GM19023 (cell line): Measurements from ENCODE around the gene SEMA6B.

Experiments
- ATAC-seq: cut with Tn5 transposase; IDR thresholded peaks from one replicate; pipeline ENCODE4 v1.9.1; 2021; ENCODE audit warnings: mild to moderate bottlenecking, moderate library complexity; ENCODE audit not compliant: unreplicated experiment

The SEMA6B gene

DNA sequence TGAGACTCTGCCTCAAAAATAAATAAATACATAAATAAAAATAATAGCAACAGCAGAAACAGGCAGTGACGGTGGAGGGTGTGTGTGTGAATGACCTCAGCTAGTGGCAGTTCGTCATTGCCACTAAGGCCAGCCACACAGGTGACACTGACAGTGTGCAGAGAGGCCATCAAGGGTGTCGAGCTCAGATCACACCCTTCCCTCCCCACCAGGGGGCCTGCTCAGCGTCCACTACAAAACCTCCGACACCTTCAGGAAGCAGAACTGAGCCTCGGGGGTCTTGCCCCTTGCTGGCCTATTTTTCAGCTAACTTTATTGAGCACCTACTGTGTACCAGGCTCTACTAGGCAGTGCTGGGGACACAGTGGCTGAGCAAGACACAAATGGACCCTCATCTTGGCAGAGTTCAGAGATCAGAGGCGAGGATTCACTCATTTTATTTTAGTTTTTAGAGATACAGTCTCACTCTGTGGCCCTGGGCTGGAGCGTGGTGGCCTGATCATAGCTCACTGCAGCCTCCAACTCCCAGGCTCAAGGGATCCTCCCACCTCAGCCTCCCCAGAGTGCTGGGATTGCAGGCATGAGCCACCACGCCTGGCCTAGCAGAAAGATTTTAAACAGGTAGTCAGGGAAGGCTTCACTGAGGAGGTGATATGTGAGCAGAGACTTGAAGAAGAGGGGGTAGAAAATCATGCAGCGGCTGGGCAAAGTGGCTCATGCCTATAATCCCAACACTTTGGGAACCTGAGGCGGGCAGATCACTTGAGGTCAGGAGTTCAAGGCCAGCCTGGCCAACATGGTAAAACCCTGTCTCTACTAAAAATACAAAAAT, 30.3 kb upstream of the SEMA6B start:
- ATAC-seq: no peak

DNA sequence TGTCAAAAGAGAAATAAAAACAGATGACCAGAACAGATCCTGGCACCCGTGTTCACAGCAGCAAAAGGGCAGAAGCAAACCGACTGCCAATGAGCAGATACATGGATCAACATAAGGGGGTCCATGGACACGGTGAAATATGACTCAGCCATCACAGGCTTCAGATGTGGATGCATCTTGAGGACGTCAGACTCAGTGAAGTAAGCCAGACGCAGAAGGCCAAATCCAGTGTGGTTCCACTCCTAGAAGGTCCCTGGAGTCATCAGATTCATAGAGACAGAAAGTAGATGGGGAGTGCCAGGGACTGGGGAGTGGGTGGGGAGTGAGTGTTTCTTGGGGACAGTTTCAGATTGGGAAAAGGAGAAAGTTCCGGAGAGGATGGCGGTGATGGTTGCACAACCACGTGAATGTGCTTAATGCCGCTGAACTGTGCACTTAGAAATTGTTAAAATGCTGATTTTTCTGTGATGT, 28.8 kb upstream of the SEMA6B start:
- no peak for ATAC-seq

DNA sequence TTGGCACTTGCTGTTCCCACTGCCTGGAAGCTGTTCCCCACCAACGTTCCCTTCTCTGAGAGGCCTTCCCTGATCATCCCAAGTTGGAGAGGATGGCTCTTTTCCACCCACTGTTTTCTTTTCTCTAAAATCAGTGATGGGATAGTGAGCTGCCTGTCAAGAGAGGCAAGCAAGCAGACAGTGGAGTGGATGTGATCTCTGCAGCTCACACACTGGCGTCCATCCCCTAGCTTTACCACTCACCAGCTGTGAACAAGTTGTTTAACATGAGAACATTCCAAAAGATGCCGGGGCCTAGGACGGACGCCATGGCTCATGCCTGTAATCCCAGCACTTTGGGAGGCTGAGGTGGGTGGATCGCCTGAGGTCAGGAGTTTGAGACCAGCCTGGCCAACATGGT, 28.0 kb upstream of the SEMA6B start:
- no peak for ATAC-seq

GRCh38 chr19:4586691-4587090, 27.2 kb upstream of the SEMA6B start:
- ATAC-seq: no peak

DNA sequence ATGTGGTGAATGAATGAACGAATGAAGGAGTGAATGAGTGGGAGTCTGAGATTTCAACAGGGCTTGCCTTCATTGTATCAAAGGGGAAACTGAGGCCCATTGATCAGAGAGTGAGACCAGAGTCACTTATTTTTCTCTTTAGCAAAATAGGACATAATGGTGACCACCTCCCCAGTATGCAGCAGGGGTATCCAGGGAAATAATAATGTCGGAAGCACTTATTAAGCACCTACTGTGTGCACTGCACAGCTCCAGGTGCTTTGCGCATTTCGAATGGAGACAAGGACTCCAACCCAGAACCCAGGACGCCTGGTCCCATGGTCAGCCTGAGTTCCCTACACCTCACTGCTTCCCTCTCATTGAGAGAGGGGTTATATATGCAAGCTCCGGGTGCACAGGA, 26.8 kb upstream of the SEMA6B start:
- no peak for ATAC-seq

GRCh38 chr19:4585556-4585955, 26.1 kb upstream of the SEMA6B start:
- ATAC-seq: no peak

GRCh38 chr19:4584670-4585460, 25.4 kb upstream of the SEMA6B start:
- ATAC-seq: no peak

DNA sequence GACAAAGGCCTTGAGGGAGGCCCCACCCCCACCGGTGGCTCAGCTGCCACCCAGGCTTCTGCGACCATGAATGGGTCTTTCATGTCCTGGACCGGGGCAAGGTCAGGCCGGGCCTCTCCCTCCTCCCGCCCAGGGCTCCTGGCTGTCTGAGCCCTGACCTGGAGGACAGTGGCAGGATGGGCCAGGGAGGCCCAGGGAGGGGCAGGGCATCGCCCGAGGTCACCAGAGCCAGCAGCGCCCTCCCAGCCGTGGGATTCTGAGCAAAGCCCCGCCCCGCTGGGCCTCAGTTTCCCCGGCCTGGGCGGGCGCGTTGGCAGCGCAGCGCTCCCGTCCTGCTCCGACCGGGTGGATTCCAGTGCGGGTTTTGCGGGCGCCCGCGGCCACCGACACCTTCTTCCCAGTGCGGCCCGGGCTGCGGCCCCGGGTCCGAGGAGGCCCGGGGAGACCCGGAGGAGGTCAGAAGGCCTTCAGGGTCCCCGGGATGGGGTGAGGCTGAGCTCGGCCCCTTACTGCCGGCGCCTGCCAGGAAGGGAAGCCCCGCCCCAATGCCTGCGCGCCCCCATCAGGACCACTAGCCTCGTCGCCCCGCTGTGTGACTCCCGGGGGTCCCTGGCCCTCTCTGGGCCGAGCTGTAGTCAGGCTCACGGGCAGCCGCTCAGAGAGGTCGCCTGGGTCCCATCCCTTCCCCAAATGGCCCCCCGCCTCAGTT, 24.6 kb upstream of the SEMA6B start:
- no peak for ATAC-seq

GRCh38 chr19:4582980-4583842, 23.7 kb upstream of the SEMA6B start:
- ATAC-seq: no peak

- no peak for ATAC-seq
Measured at GRCh38 chr19:4581666-4582553, 22.4 kb upstream of the SEMA6B start.

- ATAC-seq: no peak
Measured at GRCh38 chr19:4580961-4581665, 21.6 kb upstream of the SEMA6B start.

DNA sequence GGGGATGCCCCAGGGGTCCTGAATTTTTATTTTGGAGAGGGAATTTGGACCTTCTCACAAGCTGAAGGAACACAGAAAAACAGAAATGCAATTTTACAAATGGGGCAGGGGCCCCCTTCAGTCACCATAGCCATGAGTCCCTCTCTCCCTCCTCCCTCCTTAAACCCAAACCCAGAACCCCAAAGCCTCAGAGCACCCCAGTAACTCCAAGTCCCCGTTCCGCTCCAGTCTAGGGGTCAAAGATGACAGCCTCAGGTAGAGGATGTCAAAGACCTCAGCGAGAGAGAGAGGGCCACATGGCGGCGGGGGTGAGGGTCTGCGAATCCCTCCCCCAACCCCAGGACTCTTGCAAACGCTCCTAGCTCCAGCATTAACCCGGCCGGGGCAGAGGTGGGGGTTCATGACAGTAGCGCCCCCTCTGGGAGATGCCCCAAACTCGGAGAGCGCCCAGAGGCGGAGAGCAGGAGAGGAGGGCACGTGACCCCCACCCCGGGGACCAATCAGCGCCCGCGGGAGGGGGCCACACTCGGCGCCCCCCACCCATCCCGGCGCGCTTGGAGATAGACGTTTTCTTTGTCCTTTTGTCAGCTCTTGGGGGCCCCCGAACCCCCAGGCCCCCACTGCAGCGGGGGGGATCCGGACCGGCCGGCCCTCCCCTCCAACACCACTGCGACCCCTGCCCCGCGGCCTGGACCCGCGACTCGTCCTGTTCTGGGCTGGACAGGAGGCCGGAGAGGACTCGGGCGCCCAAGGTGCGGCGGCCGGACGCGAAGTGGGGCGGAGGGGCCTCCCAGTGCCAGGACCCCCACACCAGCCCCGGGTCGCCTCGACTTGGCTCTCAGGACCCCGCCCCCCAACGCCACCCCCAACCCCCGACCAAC, 20.8 kb upstream of the SEMA6B start:
- ATAC-seq: no peak

DNA sequence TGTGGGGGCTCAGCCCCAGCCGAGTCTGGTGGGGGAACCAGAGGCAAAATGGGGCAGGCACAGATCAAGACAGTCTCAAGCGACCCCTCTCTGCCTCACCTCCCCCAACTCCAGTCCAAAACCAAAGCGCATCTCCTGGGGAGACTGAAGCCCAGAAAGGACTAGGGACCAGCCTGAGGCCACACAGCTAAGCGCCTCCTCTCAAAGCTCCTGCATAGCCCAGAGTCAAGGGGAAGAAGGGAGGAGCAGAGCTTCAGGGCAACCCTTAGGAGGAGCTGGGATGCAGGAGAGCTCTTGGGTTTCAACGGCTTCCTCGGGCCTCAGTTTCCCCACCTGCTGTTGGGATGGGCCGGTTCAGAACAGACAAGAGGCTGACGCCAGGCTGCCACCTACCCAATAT, 19.9 kb upstream of the SEMA6B start:
- ATAC-seq: no peak

- ATAC-seq: no peak
Measured at GRCh38 chr19:4578552-4579248, 19.2 kb upstream of the SEMA6B start.

DNA sequence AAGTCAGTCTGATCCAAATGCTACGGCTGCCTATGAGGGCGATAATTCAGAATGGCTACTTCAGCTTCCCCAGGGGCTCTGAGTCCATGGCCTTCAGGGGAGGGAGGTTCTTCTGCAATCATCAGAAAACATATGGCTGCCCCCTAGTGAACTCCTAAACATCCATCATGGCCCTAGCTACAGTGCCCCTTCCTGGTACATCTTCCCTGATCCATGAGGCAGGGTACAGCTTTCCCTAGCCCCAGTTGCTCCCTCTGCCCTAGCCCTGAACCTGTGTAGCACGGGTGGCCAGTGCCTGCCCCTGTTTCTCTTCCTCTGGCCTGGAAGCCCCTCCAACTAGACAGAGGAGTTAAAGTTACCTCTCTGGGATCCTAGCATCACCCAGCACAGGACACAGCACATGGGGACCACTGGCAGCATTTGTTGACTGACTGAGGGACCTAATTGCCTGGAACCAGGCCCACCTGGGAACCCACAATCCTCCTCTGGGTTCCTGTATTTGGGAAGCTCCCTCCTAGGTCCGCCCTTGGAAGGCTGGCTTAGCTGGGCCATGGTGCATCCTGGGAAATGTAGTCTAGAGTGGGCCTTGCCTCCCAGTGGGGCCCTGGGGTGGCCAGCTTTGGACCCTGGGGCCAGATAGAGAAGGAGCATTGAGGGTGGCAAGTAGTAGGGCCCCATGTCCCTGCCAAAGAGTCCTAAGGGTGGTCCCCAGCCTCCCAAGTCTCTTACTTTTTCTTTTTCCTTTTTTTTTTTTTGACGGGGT, 17.7 kb upstream of the SEMA6B start:
- no peak for ATAC-seq
